GM13976 (cell line): ENCODE results near the gene CEP112.

ENCODE experiments used
- DNase-seq: peaks from one replicate; pipeline ENCODE4 v3.0.0; 2012; ENCODE audit warnings: low spot score
- CTCF ChIP-seq: IDR thresholded peaks from 2 replicates; pipeline ENCODE4 v1.5.1; 2012; ENCODE audit warnings: borderline replicate concordance, mild to moderate bottlenecking; ENCODE audit not compliant: insufficient read depth; ENCODE audit errors: extremely low read depth, missing control alignments, control extremely low read depth
- in situ Hi-C: fragments of 300-500 bp; cut with MboI; formaldehyde crosslinking; loops from one replicate; pipeline ENCODE4 v1.12.0; 2022; ENCODE audit warnings: low sequenced_read_pairs, mixed read lengths, inconsistent platforms; ENCODE audit not compliant: unreplicated experiment

CEP112 gene

GRCh38 chr17:65913326-65913850, 278.5 kb downstream of the CEP112 start:
- no peak for DNase-seq
- no peak for TF ChIP-seq CTCF
- in situ Hi-C loops, result no loop called here

DNA sequence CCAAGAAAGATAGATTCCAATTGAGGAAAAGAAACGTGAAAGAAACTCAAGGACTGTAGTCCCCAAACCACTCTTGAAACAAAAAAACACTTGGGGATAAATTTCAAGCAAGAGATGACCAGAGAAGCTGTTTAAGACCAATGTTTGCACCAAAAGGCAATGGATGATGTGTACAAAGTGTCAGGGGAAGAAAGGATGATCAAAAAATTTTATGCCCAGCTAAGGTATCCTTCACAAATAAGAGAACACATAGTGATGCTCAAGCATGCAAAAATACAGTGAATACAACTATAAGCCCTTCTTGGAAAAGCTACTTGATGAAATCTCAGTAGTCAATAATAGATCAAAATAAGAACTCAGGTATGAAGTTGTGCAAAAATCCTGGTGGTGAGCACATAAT, 281.1 kb downstream of the CEP112 start:
- TF ChIP-seq CTCF, result no peak
- in situ Hi-C loops, result no loop called here
- no peak for DNase-seq

DNA sequence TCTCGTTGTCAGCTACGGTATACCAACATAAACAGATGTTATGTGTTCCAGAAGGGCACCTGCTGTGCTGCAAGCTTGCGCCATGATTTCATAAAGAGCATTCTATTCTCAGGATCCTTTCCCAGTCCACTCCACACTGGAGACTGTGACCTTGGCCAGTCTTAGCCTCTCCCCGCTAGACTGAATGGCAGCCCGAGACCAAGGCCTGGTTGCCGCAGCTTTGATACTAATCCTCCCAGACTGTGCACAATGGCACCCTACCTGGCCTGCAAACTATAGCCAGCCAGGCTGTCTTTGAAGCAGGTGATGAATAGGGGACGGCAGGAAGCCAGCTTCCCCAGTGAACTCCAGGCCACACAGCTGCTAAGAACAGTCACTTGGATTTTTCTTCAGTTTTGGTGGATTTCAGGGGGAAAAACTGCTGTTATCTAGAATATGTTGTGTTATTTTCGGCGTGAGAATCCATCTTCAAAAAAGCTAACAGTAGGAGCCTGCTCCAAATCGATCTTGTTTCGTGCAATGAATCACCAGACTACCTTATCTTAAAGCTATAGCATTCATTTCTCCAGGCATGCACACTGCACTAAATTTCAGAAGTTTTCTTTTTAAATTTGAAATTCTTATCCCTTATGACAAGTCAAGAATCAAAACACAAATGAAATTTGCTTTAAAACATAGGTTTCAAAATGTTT, 289.0 kb downstream of the CEP112 start:
- in situ Hi-C loops, result no loop called here
- no peak for TF ChIP-seq CTCF
- DNase-seq, result no peak

GRCh38 chr17:65902155-65902554, 289.8 kb downstream of the CEP112 start:
- in situ Hi-C loops, result no loop called here
- no peak for DNase-seq
- TF ChIP-seq CTCF, result no peak

DNA sequence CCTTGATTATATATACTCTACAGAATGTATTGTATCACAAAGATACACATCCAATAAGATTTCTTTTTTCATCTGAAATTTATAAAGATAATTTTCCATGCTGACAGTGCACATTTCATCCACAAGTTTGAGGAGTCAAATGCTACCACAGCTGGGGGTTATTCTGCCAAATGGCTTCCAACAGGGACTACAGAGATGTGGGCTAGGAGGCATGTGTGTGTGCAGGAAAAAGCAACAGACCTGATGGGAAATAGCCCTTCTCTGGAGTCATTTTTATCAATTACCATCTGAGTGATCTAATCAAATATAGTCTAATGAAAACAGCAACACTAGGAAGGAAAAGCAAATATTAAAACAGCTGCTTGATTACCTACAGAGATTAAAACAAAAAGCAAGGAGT, 290.5 kb downstream of the CEP112 start:
- no peak for DNase-seq
- in situ Hi-C loops, result no loop called here
- TF ChIP-seq CTCF, result no peak

- in situ Hi-C loops, result no loop called here
- no peak for TF ChIP-seq CTCF
- no peak for DNase-seq
Observed at GRCh38 chr17:65900216-65900615, 291.7 kb downstream of the CEP112 start.
